Neutrophil (primary cell): ENCODE results near the gene PBRM1.

ENCODE experiments used
- H3K27ac ChIP-seq: fragments of 200-600 bp; sonication (generic); 2 replicates; pipeline ENCODE4 v1.5.1; 2016; ENCODE audit warnings: mild to moderate bottlenecking, moderate library complexity
- H3K27me3 ChIP-seq: fragments of 200-600 bp; sonication (generic); 2 replicates; pipeline ENCODE4 v1.6.0; 2016; ENCODE audit warnings: mild to moderate bottlenecking
- H3K36me3 ChIP-seq: fragments of 200-600 bp; sonication (generic); 2 replicates; pipeline ENCODE4 v1.5.1; 2017
- H3K4me1 ChIP-seq, 2 experiments: fragments of 200-600 bp in 1 of 2; sonication (generic) in 1 of 2; 1 replicate in 1 of 2; 2 replicates in 1 of 2; pipeline versions ENCODE4 v1.5.1 to v1.6.1; 2013 to 2016; ENCODE audit warnings: low read depth in 1 of 2, low read length in 1 of 2, mild to moderate bottlenecking in 1 of 2, moderate library complexity in 1 of 2; ENCODE audit not compliant: control insufficient read depth in 1 of 2, insufficient read depth in 1 of 2
- H3K4me3 ChIP-seq, 2 experiments: fragments of 200-600 bp in 1 of 2; sonication (generic) in 1 of 2; 1 replicate in 1 of 2; 2 replicates in 1 of 2; pipeline ENCODE4 v1.5.1; 2013 to 2016; ENCODE audit warnings: low read depth in 1 of 2, low read length in 1 of 2, mild to moderate bottlenecking in 1 of 2, moderate library complexity in 1 of 2
- H3K9me3 ChIP-seq: fragments of 200-600 bp; sonication (generic); 2 replicates; pipeline ENCODE4 v1.5.1; 2016
- CTCF ChIP-seq: fragments of 200-600 bp; sonication (generic); IDR thresholded peaks from 2 replicates; pipeline ENCODE4 v1.5.1; 2016; ENCODE audit warnings: antibody characterized with exemption

PBRM1 gene

GRCh38 chr3:52697632-52697965 is 11.9 kb upstream of the PBRM1 start:
- peaks cover 59% of the 10 kb centered on the region for H3K36me3 ChIP-seq
- no peaks in the 10 kb centered on the region for H3K4me1 ChIP-seq
- H3K27ac ChIP-seq: no peak overlapping the region
- H3K4me3 ChIP-seq: no peak overlapping the region
- no peaks in the 10 kb centered on the region for H3K27me3 ChIP-seq
- TF ChIP-seq CTCF: no peak
- no peaks in the 10 kb centered on the region for H3K9me3 ChIP-seq

- Histone ChIP-seq H3K9me3 (no peaks in the 10 kb centered on the region), H3K36me3 (peaks cover 65% of the 10 kb centered on the region), H3K27ac (no peak overlapping the region), H3K4me1 (no peaks in the 10 kb centered on the region), H3K4me3 (no peak overlapping the region), H3K27me3 (no peaks in the 10 kb centered on the region)
- TF ChIP-seq CTCF: no peak
Measured at GRCh38 chr3:52696830-52697631, 11.3 kb upstream of the PBRM1 start.

GRCh38 chr3:52695798-52696671 is 10.3 kb upstream of the PBRM1 start:
- no peaks in the 10 kb centered on the region for H3K4me1 ChIP-seq
- H3K9me3 ChIP-seq: no peaks in the 10 kb centered on the region
- peaks cover 66% of the 10 kb centered on the region for H3K36me3 ChIP-seq
- no peak overlapping the region for H3K4me3 ChIP-seq
- H3K27ac ChIP-seq: no peak overlapping the region
- H3K27me3 ChIP-seq: no peaks in the 10 kb centered on the region
- no peak for TF ChIP-seq CTCF

GRCh38 chr3:52694528-52695189 is 8.9 kb upstream of the PBRM1 start:
- peaks cover 61% of the 10 kb centered on the region for H3K36me3 ChIP-seq
- no peaks in the 10 kb centered on the region for H3K27me3 ChIP-seq
- H3K9me3 ChIP-seq: no peaks in the 10 kb centered on the region
- no peak overlapping the region for H3K4me3 ChIP-seq
- no peaks in the 10 kb centered on the region for H3K4me1 ChIP-seq
- TF ChIP-seq CTCF: no peak
- no peak overlapping the region for H3K27ac ChIP-seq

GRCh38 chr3:52693071-52693470 is 7.4 kb upstream of the PBRM1 start:
- H3K36me3 ChIP-seq: peaks cover 58% of the 10 kb centered on the region
- no peak overlapping the region for H3K4me3 ChIP-seq
- no peaks in the 10 kb centered on the region for H3K9me3 ChIP-seq
- H3K27ac ChIP-seq: no peak overlapping the region
- H3K27me3 ChIP-seq: no peaks in the 10 kb centered on the region
- no peak for TF ChIP-seq CTCF
- H3K4me1 ChIP-seq: no peaks in the 10 kb centered on the region
